Mucosa of gallbladder (tissue), 1 donor: ENCODE results near the gene RPTOR. TPM values are rescaled to one million over a fixed set of nuclear protein-coding genes. Genes with fewer than 3 reads are reported as not detected.

ENCODE experiments used
- DNase-seq: peaks from one replicate; pipeline ENCODE4 v3.0.0-alpha.2; 2020; ENCODE audit warnings: low spot score
- total RNA-seq: library from RNA; stranded (reverse); gene quantifications from one replicate; pipeline ENCODE4 v1.2.1, GENCODE V29; 2021
- donor health status: DM: no; HTN: no; CAD: no.

RPTOR gene
- total RNA-seq, 1 donor from 2014 or later, result 37.5 TPM

- no peak for DNase-seq
Observed at GRCh38 chr17:80640366-80641084, 95.9 kb downstream of the RPTOR start.

DNA sequence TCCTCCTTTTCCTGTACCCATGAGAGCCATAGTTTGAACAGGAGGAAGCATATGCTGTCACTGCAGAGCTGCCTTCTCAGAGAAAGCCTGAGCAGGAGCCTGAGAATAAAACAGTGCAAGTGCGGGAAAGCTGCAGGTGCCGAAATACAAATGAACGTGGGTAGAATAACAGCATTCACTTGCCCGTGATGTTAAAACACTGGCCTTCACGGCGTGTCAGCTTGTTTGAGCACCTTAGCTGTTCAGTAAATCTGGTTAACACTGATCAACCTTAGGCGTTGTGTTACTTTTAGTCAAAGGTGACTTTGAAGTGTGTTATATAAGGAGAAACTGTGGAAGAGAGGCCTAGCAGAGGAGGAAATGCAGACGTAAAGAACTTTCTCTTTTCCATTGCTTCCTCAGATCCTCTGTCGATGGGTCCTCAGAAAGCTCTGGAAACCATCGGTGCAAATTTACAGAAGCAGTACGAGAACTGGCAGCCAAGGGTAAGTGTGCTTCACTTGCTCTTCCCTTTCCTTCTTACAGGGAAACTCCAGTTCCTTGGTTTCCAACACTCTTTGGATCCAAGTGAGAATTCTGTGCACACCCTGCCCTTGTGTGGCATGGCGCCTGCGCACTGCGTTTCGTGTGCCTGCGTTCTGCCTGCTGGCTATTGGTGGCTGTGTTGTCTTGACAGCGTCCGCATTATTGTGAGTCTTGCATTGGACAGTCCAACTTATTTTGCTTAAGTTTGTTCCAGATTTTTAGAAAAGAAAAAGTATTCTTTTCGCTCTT is 98.9 kb downstream of the RPTOR start:
- DNase-seq, result no peak

DNA sequence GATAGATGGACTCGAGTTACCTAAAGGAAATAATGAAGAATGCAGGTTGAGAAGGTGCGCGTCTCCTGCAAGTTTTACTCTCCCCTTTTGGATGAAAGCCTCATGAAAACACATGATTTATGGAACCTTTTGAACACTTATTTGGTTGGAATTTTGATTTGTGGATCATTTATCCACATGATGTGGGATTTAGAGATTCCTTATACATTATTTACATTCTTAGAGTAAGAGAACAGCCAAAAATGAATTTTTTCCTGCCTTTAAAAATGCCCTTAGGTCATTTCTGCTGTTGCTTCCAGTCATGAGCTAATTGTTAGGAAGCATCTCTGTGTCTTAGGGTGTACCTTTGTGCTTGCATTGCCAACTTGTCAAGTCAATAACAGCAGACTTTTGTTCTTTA is 99.9 kb downstream of the RPTOR start:
- no peak for DNase-seq

DNA sequence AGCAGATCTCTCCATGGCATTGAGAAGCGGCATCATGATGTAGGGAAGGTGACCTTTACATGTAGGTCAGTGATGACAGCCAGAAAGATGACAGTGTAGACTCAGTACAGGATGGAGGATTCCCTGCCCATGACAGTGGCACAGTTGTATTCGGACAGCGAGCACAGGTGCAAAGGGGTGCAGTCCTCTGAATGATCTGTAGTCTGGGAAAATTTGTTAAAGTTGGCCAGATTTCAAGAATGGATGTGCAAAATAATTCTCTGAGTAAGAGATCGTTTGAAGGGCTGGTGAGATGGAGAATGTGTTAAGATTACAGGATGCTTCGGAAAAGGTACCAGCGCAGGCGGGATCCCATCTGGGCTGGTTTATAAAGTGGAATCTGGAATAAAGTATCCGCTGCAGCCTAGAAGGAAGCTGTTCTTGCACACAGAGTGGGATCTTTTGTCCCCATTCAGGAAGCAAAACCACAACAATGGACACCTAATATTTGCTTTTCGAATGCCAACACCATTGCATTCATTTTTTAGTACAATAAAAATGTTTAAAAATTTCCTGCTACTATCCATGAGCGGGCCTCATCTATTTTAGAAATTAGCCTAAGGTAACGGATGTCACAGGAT is 101.2 kb downstream of the RPTOR start:
- DNase-seq, result no peak

- DNase-seq, result no peak
Observed at GRCh38 chr17:80646328-80646727, 101.7 kb downstream of the RPTOR start.

- no peak for DNase-seq
Observed at GRCh38 chr17:80647746-80648145, 103.1 kb downstream of the RPTOR start.

DNA sequence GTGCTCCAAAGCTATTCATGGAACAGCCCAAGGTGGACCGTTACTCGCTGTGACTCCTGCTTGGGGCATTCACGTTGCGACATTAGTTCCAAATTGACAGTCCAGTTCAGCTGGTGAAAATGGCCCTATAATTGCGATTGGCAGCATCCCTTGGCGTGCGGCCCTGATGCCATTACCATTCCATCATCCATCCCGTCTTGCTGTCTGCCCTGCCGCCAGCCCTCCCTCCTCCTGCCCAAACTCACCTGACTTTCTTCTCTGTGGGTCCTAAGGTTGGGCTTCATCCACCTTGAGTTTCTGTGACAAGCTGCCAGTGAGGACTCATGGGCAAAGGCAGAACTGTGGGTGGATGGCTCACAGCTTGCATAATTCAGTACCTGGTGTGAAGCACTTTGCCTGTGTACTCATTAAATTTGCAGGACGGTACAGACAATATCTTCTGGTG is 104.6 kb downstream of the RPTOR start:
- no peak for DNase-seq

GRCh38 chr17:80649672-80650330 is 105.2 kb downstream of the RPTOR start:
- DNase-seq, result peak; percentile 27

DNA sequence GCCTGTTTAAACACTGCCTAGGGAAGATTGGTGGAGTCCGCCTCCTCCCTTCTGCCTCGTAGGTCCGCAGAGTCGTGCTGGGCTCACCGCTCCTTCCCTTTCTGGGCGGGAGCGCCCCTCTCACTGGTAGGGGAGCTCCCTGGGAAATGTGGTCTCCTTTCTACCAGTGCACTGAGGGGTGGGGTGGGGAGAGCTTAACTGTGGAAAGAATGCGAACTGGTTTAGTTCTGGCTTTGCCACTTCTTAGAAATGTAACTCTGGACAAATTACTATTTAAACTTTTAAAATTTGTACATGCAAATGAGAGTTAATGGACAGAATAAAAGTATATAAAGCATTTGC is 105.7 kb downstream of the RPTOR start:
- DNase-seq, result no peak

GRCh38 chr17:80650751-80651518 is 106.3 kb downstream of the RPTOR start:
- DNase-seq, result no peak

DNA sequence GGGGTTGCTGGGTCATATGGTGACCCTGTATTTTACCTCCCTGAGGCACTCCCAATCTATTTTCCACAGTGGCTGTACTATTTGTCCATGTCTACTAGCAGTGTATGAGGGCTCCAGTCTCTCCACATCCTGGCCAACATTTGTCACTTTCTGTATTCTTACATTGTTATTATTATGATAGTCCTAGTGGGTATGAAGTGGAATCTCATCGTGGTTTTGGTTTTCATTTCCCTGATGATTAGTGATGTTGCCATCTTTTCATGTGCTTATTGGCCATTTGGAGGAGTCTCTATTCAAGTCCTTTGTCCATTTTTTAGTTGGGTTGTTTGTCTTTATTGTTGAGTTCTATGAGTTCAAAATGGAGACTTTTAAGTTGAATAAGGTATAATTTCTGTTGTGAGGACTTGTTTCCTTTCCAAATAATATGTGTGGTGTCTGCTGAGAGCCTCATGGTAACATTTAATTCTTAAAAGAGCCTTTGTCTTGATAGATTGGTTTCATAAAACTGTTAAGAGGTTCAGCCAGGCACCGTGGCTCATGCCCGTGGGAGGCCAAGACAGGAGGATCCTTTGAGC is 108.2 kb downstream of the RPTOR start:
- DNase-seq, result no peak

GRCh38 chr17:80653856-80654255 is 109.2 kb downstream of the RPTOR start:
- DNase-seq, result no peak

DNA sequence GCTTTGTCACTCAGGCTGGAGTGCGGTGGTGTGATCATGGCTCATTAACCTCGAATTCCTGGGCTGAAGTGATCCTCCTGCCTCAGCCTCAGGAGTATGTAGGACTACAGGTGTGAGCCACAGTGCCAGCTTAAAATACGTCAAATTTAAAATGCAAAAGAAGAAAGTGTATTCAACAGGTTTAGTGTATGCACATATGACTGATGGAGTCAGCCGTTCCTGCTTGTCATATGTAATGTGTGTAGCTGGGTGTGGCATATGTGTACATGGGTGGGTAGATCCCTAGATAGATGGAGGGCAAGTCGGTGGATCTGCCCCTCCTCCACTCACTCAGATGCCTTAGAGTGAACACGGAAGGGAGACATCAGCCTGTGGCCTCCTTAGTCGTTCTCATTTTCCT is 111.0 kb downstream of the RPTOR start:
- no peak for DNase-seq

DNA sequence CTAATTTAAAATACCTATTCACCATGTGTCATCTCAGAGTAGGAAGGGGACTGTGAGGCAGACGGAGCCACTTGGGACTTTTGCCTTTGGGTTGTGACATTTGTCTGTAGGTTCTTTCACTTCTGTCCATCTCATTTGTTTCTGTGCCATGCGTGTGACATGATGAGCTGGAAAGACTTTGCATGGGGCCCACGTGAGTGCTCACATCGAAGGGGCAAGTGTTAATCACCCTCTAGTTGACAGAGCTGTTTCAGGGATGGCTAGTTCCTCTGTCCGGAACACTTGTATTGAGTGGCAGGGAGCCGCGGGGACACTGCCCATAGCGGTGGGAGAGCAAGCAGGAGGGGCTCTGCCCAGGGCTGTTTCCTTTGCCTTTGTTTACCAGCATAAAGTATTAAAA is 112.0 kb downstream of the RPTOR start:
- DNase-seq, result no peak

DNA sequence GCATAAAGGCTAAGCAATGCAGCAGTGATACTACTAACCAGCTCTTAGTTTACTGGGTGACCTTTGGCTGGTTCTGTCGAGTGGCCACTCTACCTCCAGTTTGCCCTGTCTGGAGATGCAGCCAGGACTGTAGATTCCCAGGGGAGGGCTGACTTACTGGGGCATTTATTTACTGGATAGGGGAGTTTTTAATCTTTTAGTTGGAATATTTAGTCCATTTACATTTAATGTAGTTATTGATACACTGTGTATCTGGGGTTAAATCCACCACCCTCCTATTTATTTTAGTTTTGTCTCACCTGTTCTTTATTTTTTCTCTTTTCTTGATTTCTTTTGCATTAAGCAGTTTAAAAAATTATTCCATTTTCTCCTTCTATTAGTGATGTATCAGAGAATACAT is 112.9 kb downstream of the RPTOR start:
- DNase-seq, result no peak

DNA sequence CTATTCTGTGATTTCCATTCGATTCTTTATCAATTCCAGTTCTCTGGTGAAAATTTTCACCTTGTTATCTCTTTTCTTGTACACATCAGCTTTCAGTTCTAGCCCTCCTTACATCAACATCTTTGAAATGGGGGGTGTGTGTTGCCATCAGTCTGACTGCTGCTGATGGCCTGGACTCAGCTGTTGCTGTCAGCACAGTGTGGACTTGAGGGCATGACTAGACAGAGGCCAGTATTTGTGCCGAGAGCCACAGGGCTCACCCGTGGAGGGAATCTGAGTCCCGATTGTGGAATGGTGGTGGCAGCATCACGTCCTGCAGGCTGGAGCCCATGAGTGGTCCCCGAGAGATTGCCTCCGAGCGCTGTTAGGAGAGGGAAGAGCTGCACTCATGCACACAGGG is 114.2 kb downstream of the RPTOR start:
- DNase-seq, result no peak

GRCh38 chr17:80659651-80660050 is 115.0 kb downstream of the RPTOR start:
- DNase-seq, result no peak

DNA sequence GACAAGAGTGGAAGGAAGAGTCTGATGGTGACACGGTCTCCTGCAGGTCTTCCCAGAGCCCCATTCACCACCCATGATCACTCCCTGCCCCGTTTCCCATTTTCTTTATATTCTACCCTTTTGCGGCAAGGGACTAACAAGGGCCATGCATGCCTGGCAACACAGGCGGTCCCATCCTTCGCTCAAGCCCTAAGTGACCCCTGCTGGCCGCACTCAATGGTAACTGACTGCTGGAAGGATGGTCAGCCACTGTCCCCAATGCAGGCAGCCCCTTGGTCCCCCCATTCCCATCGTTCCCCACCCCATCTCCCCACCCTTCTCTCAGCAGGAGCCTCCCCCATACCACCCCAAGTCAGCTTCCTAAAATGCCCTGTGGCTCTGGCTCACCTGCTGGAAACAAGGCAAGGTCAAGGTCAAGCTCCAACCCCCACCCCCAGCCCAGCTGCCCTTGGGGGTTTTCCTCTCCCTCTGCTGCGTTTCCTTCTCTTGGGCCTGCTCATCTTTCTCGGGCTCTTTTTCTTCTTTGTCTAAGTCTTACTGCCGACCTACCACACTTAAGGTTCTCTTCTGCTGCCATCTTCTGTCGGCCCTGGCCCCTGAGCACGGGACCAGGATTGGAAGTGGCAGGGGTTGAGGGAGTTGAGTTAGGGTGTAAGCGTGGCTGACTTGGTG is 116.0 kb downstream of the RPTOR start:
- DNase-seq, result no peak

- DNase-seq, result no peak
Observed at GRCh38 chr17:80662557-80662956, 117.9 kb downstream of the RPTOR start.

DNA sequence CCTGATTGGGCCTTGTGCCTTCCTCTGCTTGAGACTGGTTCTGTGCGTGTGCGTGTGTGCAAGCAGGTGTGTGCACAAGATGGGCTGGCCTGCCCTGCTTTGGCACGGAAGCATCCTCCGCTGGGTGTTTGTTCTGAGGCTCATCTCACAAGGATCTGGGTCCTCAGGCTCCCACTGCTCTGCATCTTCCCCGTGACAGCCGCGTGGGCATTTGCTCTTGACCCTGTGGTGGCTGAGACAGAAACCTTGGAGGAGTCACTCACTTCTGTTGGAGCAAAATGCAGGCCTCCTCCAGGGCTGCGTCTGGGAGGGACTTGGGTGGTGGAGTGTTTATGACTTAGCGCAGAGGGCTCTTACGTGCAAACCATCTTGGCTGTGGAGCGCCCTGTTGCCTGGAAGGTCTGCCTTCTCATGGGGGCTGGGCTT is 119.2 kb downstream of the RPTOR start:
- peak; percentile 46 for DNase-seq
